ENCODE results near the gene VASH1. TPM values are rescaled to one million over a fixed set of nuclear protein-coding genes. Genes with fewer than 3 reads are reported as not detected.

The VASH1 gene
- polyA plus RNA-seq, 12 donors = 36.8 to 64.5 (median 46.1) TPM; not detected in 1

DNA sequence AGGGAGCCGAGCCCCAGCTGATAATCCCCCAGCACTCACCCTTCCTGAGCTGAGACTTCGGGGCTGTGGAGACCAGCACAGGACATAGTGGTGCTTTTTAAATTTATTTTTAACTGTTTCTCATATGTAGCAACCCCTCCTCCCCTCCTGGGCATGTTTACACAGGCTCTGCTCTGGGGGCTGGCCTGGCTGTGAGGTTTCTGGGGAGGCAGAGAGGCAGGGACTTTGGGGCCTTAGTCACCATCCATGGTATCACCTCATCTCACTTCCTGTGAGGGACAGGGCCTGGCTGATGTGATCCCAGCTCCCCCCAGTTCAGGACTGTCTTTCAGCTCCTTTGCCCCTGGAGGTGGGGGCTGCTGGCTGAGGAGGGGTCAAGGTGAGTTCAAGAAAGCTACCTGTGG, 20.4 kb downstream of the VASH1 start:
- DNase-seq = no peak

- DNase-seq = no peak
Measured at GRCh38 chr14:76782115-76782884, 21.0 kb downstream of the VASH1 start.

DNA sequence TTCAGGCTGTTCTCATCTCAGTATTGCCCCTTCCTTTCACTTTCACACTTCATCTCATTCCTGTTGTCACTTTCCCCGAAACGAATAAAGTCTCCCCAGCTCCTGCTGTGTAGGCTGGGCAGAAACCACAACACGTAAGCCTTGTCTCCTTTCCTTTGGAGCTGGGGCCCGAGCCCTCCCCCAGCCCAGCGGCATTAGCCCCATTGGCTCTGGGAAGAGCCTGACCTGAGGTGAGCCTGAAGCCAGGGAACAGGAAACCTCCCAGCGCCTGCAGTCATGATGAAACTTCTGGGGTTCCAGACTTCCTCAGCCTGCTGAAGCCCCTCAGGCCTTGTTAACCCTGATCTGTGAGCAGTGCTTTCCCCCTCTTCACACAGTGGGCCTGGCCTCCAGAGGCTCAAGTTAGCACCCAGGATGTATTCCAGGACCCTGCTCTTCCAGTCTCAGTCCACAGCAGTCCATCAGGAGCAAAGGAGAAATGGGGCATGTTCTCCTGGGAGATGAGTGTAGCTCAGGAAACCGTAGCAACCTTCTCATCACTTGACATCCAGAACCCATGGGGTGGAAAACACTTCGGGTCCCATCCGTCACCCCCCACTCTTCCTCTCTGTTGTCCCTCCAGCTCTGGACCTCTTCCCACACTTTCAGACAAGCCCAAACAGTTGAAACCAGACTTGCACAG, 21.8 kb downstream of the VASH1 start:
- DNase-seq = no peak

- DNase-seq = no peak
Measured at GRCh38 chr14:76784266-76784874, 23.1 kb downstream of the VASH1 start.

- DNase-seq = peak; percentile 76
Measured at GRCh38 chr14:76784881-76785280, 23.6 kb downstream of the VASH1 start.

- no peak for DNase-seq
Measured at GRCh38 chr14:76786601-76787000, 25.3 kb downstream of the VASH1 start.

DNA sequence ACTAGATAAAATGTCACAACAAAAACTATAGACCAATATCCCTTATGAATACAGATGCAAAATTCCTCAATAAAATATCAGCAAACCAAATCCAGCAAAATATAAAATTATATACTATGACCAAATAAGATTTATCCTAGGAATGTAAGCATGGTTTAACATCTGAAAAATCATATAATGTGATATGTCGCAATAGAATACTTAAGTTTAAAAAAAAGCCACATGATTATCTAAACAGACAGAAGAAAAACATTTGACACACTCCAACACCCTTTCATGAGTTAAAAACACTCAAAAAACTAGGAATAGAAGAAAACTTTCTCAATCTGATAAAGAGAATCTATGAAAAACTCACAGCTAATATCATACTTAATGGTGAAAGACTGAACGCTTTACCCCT, 31.2 kb downstream of the VASH1 start:
- no peak for DNase-seq

GRCh38 chr14:76793324-76793723, 32.1 kb downstream of the VASH1 start:
- DNase-seq = no peak

DNA sequence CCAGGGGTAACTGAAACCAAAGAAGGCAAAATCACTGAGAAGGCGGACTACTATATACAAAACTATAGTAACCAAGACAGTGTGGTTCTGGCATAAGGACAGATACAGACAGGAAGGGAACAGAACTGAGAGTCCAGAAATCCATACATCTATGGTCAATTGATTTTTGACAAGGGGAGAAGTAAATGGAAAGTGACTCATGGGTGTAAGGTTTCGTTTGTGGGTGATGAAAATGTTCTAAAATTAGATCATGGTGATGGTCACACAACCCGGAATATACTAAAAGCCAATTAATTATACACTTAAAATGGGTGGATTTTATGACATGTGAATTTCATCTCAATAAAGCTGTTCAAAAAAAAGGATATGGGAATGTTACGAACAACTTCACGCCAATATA, 32.7 kb downstream of the VASH1 start:
- DNase-seq = no peak

GRCh38 chr14:76806446-76806845, 45.2 kb downstream of the VASH1 start:
- DNase-seq = no peak

- DNase-seq = no peak
Measured at GRCh38 chr14:76808011-76808410, 46.7 kb downstream of the VASH1 start.

- no peak for DNase-seq
Measured at GRCh38 chr14:76808990-76809389, 47.7 kb downstream of the VASH1 start.

GRCh38 chr14:76810525-76810924, 49.3 kb downstream of the VASH1 start:
- DNase-seq = no peak

DNA sequence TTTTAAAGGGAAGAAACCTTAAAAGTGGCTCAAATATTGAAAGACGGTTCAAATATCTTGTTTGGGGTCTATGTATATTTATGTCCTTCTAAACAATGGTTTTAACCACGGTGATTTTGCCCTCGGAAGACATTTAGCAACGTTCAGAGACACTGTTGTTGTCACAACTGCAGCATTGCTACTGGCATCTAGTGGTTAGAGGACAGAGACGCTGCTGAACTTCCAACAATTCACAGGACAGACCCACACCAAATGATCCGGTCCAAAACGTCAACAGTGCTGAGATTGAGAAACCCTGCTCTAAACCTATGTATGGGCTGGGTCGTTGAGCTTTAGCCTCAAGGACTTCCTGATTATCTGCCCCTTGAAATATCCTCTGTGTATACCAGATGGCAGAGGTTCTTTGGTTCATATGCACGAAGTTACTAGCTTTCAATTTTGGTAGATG, 49.7 kb downstream of the VASH1 start:
- DNase-seq = no peak

- no peak for DNase-seq
Measured at GRCh38 chr14:76811561-76811960, 50.3 kb downstream of the VASH1 start.

GRCh38 chr14:76812093-76812421, 50.8 kb downstream of the VASH1 start:
- DNase-seq = no peak

- DNase-seq = peak; percentile 90
Measured at GRCh38 chr14:76812422-76813383, 51.4 kb downstream of the VASH1 start, which contains the start of gene ANGEL1. TSS of gene ANGEL1 (minus strand) at chr14:76812882. CDS start at chr14:76812827, 55 bp downstream.

GRCh38 chr14:76814726-76815645, 53.7 kb downstream of the VASH1 start:
- peak; percentile 87 for DNase-seq

DNA sequence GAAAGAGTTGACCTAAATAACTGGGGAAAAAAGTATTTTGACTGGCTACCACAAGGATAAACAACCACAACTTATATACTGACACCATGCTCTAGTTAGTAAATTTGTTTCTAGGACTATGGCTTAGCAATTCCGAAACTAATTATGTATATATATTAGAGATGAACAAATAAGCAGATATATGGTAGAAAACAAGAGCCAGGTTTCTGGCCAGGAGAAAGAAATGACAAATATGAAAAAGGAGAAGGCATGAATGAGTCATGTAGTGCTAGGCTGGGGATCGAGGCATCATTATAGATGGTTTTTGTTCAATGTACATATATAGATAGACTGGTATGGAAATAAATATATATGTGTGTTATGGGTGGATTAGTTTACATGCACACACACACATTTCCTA, 59.4 kb downstream of the VASH1 start:
- DNase-seq = no peak

- no peak for DNase-seq
Measured at GRCh38 chr14:76826122-76826521, 64.9 kb downstream of the VASH1 start, which contains the start of gene LRRC74A. TSS of gene LRRC74A (plus strand) at chr14:76826408. CDS start at chr14:76826698, 290 bp downstream.
